ENCODE measurements around the gene SRMS.

SRMS gene

GRCh38 chr20:63562461-63563224, 15.1 kb upstream of the SRMS start:
- Histone ChIP-seq H3K4me1 (ENCODE audit: low read length) (peaks cover 5% of the 10 kb centered on the region), H3K9ac (ENCODE audit: low read length) (no peak overlapping the region), H3K9me3 (replicated peaks; ENCODE audit: insufficient read depth, low read length) (no peaks in the 10 kb centered on the region), H2AFZ (ENCODE audit: low read length) (no peak overlapping the region), H3K79me2 (ENCODE audit: low read length) (no peaks in the 10 kb centered on the region), H3K9me2 (replicated peaks; ENCODE audit: insufficient read depth, low read length) (no peaks in the 10 kb centered on the region), H3K4me2 (ENCODE audit: low read depth, low read length) (no peak overlapping the region), H3F3A (ENCODE audit: insufficient read depth, low read length) (no peaks in the 10 kb centered on the region), H3K27ac (ENCODE audit: low read length) (no peak overlapping the region), H4K20me1 (ENCODE audit: insufficient read depth, low read length) (no peaks in the 10 kb centered on the region), H3K36me3 (replicated peaks; ENCODE audit: insufficient read depth, low read length) (no peaks in the 10 kb centered on the region), H3K27me3 (replicated peaks; ENCODE audit: insufficient read depth, low read length) (no peaks in the 10 kb centered on the region), H3K4me3 (ENCODE audit: low read length) (no peak overlapping the region)
- TF ChIP-seq CTCF (IDR thresholded peaks at IDR 0.05; ENCODE audit: low read length) (no peak), EZH2phosphoT487 (IDR thresholded peaks at IDR 0.05; ENCODE audit: low read length) (no peak), EZH2 (optimal IDR thresholded peaks at IDR 0.05; ENCODE audit: low read depth, low read length) (no peak)
- DNase-seq: no peak

GRCh38 chr20:63561624-63562396, 14.3 kb upstream of the SRMS start:
- no peak overlapping the region for H3K4me2 ChIP-seq (ENCODE audit: low read depth, low read length)
- no peaks in the 10 kb centered on the region for H3K9me2 ChIP-seq (replicated peaks; ENCODE audit: insufficient read depth, low read length)
- no peak overlapping the region for H3K4me3 ChIP-seq (ENCODE audit: low read length)
- H3K79me2 ChIP-seq (ENCODE audit: low read length): no peaks in the 10 kb centered on the region
- H3K27ac ChIP-seq (ENCODE audit: low read length): no peak overlapping the region
- H3K9ac ChIP-seq (ENCODE audit: low read length): no peak overlapping the region
- H3K36me3 ChIP-seq (replicated peaks; ENCODE audit: insufficient read depth, low read length): no peaks in the 10 kb centered on the region
- no peak for TF ChIP-seq EZH2 (optimal IDR thresholded peaks at IDR 0.05; ENCODE audit: low read depth, low read length)
- TF ChIP-seq CTCF (IDR thresholded peaks at IDR 0.05; ENCODE audit: low read length): no peak
- TF ChIP-seq EZH2phosphoT487 (IDR thresholded peaks at IDR 0.05; ENCODE audit: low read length): no peak
- H3F3A ChIP-seq (ENCODE audit: insufficient read depth, low read length): no peaks in the 10 kb centered on the region
- H4K20me1 ChIP-seq (ENCODE audit: insufficient read depth, low read length): no peaks in the 10 kb centered on the region
- no peaks in the 10 kb centered on the region for H3K27me3 ChIP-seq (replicated peaks; ENCODE audit: insufficient read depth, low read length)
- no peak for DNase-seq
- H3K4me1 ChIP-seq (ENCODE audit: low read length): no peaks in the 10 kb centered on the region
- H2AFZ ChIP-seq (ENCODE audit: low read length): no peak overlapping the region
- no peaks in the 10 kb centered on the region for H3K9me3 ChIP-seq (replicated peaks; ENCODE audit: insufficient read depth, low read length)

GRCh38 chr20:63560856-63561609, 13.5 kb upstream of the SRMS start:
- no peak overlapping the region for H2AFZ ChIP-seq (ENCODE audit: low read length)
- no peaks in the 10 kb centered on the region for H3K36me3 ChIP-seq (replicated peaks; ENCODE audit: insufficient read depth, low read length)
- H3K27ac ChIP-seq (ENCODE audit: low read length): no peak overlapping the region
- TF ChIP-seq EZH2phosphoT487 (IDR thresholded peaks at IDR 0.05; ENCODE audit: low read length) (no peak), CTCF (IDR thresholded peaks at IDR 0.05; ENCODE audit: low read length) (no peak), EZH2 (optimal IDR thresholded peaks at IDR 0.05; ENCODE audit: low read depth, low read length) (no peak)
- H3K9ac ChIP-seq (ENCODE audit: low read length): no peak overlapping the region
- no peaks in the 10 kb centered on the region for H3K9me2 ChIP-seq (replicated peaks; ENCODE audit: insufficient read depth, low read length)
- no peak overlapping the region for H3K4me3 ChIP-seq (ENCODE audit: low read length)
- H3K27me3 ChIP-seq (replicated peaks; ENCODE audit: insufficient read depth, low read length): 0 out of 2 replicates have a peak, but pooled peaks cover 4% of the 10 kb centered on the region
- H3K4me1 ChIP-seq (ENCODE audit: low read length): no peaks in the 10 kb centered on the region
- DNase-seq: no peak
- no peaks in the 10 kb centered on the region for H3K79me2 ChIP-seq (ENCODE audit: low read length)
- H3K4me2 ChIP-seq (ENCODE audit: low read depth, low read length): no peak overlapping the region
- H4K20me1 ChIP-seq (ENCODE audit: insufficient read depth, low read length): no peaks in the 10 kb centered on the region
- H3K9me3 ChIP-seq (replicated peaks; ENCODE audit: insufficient read depth, low read length): no peaks in the 10 kb centered on the region
- H3F3A ChIP-seq (ENCODE audit: insufficient read depth, low read length): no peaks in the 10 kb centered on the region

Data from MM.1S (cell line).